Cerebellar cortex (tissue), 1 donor: ENCODE measurements around the gene DIS3L2.
"Not testable (repeated sequence)": the region's sequence is repeated elsewhere in the genome, so short reads cannot be mapped to it uniquely, and the experiment has no call there.

ENCODE experiments used
- DNase-seq: peaks from one replicate; pipeline ENCODE4 v3.0.0-alpha.2; 2015; ENCODE audit warnings: low spot score

The DIS3L2 gene

GRCh38 chr2:232299084-232299483, 337.6 kb downstream of the DIS3L2 start:
- no peak for DNase-seq

- DNase-seq, result no peak
These were observed 338.6 kb downstream of the DIS3L2 start for GRCh38 chr2:232299927-232300674.

DNA sequence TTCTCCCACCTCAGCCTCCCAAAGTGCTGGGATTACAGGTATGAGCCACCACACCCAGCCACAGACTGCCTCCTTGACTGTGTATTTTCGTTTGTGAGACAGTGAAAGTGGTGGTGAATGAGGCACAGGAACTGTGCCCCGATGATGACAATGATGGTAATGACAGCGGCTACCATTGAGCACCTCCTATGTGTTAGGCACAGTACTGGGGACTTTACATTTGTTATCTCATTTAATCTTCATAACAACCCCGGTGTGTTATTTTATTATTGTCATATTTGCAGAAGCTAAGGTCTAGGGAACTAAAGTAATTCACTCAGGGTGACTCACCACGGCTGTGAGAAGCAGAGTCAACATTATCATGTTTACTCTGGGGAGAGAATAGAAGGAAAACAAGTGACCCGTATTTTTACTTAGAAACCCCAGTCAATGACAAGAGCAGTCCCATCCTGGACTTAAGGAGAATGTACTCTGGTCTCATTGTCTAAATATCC, 339.4 kb downstream of the DIS3L2 start:
- DNase-seq, result no peak

GRCh38 chr2:232304236-232304635, 342.7 kb downstream of the DIS3L2 start:
- DNase-seq, result no peak

GRCh38 chr2:232306741-232307305, 345.3 kb downstream of the DIS3L2 start:
- DNase-seq, result no peak

DNA sequence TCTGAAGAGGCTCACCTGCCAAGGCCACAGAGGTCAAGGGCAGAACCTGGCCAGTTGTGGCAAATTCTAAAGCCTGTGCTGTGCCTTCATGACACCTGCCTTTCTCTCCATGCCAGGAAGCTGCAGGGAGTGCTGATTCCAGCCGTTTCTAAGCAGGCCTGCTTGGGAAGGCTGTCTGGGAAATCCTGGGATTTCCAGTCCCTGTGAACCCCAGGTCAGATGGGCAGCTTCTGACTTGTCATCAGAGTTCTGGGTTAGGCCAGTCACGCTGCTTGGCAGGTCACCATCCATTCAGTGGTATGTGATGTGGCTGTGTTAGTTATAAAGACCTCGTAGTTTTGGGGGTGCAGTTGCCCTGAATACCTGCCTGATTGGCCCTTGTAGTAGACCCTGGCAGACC, 346.3 kb downstream of the DIS3L2 start:
- no peak for DNase-seq

DNA sequence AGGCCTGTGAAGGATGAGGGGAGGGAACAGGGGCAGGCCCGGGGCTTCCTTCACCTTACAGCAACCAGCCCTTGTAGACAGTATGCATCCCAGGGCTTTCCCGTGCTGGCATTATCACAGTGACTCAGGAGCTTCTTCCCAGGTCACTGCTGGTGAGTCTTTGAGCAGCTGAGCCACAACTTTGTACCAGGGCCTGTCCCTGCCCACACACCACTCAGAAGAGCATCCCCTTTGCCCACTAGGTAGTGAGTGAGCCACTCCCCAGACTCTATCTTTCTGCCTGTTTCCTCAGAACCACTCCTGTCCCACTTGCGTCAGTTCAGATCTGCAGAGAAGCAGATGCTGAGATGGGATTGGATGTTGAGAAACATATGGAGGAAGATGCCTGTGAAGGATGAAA, 347.5 kb downstream of the DIS3L2 start:
- no peak for DNase-seq

DNA sequence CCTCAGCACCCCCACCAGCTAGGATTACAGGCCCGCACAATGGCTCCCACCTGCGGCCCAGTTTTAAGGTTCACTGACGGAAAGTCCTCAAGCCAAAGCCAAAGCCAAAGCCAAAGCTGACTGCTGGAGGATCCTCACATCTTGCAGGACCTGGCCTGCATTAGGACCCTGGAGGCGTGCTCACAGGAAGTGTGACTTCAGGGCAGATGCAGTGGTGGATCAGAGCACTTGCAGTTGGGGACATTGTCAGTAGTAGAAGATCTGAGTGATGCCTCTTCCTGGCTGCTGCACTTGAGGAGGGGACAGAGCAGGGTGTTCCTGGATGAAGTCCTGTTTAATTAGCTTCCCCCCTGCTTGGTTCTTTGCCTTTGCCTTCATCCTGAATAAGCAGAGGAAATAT, 348.1 kb downstream of the DIS3L2 start:
- DNase-seq, result no peak

- no peak for DNase-seq
These were observed 348.6 kb downstream of the DIS3L2 start for GRCh38 chr2:232310121-232310520.

- no peak for DNase-seq
These were observed 349.2 kb downstream of the DIS3L2 start for GRCh38 chr2:232310696-232311095.

DNA sequence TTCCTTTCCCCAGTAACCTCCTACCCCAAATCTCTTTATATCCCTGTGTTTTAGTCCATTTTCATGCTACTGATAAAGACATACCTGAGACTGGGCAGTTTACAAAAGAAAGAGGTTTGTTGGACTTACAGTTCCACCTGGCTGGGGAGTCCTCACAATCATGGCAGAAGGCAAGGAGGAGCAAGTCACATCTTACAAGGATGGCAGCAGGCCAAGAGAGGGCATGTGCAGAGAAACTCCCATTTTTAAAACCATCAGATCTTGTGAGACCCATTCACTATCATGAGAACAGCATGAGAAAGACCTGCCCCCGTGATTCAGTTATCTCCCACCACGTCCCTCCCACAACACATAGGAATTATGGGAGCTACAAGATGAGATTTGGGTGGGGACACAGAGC, 352.1 kb downstream of the DIS3L2 start:
- not testable (repeated sequence) for DNase-seq

DNA sequence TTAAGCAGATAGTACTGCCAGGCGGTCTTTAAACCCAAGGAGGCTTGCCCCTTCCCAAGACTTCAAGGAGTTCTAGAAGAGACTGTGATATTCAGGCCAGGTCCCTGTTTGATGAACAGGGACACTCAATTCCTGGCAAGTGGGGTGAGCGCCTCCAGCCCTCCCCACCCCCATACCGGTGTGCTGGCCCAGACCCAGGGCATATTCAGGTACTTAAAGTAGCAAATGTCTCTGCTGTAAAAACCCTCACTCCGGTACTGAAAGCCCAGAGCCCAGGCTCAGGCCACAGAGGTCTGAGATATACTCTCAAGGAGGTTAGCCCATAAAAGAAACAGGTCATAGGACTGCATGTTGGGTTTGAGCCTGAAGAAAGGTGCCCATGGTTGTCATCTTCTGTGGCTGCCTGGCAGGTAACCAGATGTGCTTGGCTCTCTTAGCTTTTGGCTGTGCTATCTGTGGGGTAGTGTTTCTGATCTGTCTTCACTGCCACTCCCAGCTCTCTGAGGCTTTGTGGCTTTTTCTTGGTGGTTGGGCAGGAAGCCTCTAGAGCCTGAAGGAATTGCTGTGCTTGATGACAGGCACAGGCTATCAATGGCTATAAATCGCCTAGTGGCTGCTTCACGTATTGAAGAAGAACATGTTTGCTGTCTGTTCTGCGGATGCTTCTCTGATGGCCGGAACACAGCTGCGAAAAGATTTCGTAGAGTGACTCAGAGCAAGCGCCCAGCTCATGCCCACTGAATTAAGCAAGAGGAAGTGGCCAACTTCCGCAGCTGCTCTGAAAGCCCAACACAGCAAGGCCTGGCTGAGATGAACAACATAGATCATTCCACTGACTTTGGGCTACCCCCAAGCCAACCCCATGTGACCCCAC, 353.8 kb downstream of the DIS3L2 start:
- DNase-seq, result no peak

DNA sequence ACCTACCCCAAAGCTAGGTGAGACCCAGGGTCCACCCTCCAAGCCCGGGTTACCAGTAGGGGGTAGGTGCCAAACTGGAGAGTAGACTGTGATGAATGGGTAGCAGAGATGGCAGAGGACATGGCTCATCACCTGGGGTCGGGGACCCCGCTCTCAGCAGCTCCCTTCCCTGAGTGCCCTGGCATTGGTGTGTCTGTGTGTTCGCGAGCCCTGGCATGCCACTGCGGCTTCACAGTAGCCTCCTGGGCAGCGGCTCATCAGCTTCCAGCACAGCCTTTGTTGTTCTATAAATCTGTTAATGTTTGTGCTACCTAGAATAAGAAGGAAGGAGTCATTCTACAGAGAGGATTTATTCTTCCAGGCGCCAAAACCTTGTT, 354.4 kb downstream of the DIS3L2 start:
- no peak for DNase-seq

GRCh38 chr2:232316461-232317330, 355.2 kb downstream of the DIS3L2 start:
- DNase-seq, result no peak

DNA sequence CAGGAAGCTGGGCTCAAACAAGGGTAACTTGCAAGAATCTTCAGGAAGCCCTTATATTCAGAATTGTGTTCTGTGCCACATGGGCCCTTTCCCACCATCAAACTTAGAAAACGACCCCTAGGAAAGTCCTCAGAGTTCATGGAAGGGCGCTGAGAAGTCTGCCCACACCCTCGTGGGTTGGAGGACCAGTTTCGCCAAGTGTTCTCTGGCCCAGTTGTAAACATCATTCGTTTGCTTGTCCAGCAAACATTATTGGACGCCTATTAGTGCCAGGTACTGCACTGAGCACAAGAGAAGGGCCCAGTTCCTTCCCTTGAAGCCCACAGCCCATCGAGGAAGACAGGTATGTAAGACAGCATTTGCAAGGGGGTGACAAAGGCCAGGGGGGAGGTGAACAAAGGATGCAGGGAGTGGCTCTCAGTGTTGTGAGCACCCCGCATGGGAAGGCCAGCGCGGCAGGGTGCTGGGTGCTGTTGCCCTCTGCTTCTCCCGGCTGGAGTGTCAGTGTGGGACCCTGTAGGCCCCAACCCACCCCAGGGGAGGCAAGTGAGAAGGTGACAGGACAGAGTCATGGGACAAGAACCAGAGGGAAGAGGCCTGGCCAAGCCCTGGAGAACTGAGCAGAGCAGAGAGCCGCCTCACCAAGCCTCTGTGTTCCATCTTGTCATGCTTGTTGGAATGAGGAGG, 356.8 kb downstream of the DIS3L2 start:
- no peak for DNase-seq

DNA sequence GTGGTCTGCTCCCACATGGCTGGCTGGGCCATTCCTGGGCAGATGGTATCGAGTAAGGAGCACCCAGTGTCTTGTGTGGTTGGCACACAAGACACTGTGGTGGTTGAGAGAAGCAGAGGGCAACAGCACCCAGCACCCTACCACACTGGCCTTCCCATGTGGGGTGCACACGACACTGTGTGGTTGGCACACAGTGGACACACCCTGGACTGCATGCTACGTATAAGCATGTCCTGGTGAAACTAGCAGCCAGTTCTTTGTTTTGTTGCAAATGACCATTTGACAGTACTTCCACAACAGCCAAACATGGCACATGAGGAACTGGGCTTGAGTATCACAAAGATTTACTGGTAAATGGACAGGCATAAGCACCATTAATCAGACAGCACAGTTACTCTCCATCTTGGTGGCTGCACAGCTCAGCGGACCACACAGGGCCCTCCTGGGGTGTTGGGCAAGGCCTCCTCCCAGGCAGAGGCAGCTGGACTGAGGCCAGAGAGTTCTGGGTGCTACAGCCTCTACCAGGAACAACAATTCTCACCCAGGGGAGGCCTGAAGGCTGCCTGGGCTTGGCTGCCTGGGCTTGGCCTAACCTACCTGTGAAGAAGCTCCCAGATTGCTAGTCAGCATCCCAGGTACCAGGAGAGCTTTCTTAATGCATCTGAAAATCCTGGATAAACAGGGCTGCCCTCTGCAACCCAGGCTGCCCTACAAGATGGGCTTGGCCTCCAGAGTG, 357.7 kb downstream of the DIS3L2 start:
- DNase-seq, result no peak

- DNase-seq, result no peak
These were observed 358.4 kb downstream of the DIS3L2 start for GRCh38 chr2:232319803-232320442.

DNA sequence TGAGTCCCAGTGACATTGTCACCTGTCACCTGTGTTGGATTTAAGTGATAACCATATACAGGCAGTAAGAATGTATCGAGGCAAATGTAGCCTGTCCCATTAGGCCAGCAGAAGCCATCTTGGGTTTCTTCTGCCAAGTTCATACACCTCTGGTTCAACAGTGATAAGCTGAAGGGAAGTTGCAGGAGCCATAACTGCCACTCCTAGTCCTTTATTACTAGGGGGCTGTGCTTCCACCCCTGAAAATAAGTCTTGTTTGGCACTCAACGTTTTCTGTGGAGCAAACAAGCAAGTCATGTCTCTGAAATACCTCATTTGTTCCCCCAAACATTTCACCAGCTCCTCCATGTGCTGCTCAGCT, 358.9 kb downstream of the DIS3L2 start:
- no peak for DNase-seq

DNA sequence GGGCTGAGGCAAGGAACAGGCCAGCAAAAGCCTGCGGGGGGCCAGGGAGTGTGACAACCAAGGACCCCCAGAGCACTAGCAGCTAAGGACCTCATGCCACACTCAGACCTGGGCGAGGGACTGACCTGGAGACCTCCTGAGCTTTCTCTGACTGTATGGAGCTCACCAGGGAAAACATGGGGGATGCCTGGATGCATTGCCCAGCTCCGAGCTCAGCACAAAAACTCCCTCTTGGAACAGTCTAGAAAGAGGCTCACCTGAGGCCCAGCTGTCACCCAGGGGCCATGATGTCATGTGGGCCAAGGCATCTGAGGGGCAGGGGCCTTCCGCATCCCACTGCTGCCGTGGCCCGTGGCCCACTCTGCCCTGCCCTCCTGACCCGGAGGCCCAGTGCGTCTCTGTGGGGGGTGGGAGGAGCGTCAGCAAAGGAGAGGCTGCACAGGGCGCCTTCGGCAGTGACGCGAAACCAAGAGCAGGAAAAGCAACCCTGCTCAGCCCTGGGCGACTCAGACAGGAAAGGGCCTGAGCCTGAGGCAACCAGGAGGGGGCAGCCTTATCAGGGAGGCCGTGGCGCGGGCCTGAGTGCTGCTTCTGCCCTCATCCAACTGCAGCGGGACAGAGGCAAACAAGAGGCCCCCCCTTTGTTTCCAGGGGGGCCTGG, 359.8 kb downstream of the DIS3L2 start:
- DNase-seq, result no peak
